Measurements from ENCODE around the gene DENND1A.
"Not testable (repeated sequence)": the region's sequence is repeated elsewhere in the genome, so short reads cannot be mapped to it uniquely, and the experiment has no call there.

DENND1A gene

DNA sequence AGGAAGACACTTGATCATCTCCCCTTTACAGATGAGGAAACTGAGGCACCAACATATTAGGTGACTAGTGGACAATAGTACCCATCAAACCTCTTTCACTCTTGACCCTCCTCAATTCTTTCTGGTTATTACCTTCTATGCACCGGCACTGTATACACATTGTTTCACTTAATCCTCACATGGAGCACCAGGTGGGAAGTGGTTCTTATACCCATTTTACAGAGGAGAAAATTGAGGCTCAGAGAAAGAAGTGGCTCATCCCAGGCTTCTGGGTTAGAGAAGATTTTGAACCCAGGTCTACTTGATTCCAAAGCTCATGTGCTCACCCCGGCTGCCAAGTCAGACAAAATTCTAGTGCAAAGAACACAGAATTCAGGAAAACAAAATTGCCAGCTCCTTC lies 17.4 kb upstream of the DENND1A start:
- DNase-seq (ENCODE audit: low read depth) = no peak
- TF ChIP-seq, protein P1, sequence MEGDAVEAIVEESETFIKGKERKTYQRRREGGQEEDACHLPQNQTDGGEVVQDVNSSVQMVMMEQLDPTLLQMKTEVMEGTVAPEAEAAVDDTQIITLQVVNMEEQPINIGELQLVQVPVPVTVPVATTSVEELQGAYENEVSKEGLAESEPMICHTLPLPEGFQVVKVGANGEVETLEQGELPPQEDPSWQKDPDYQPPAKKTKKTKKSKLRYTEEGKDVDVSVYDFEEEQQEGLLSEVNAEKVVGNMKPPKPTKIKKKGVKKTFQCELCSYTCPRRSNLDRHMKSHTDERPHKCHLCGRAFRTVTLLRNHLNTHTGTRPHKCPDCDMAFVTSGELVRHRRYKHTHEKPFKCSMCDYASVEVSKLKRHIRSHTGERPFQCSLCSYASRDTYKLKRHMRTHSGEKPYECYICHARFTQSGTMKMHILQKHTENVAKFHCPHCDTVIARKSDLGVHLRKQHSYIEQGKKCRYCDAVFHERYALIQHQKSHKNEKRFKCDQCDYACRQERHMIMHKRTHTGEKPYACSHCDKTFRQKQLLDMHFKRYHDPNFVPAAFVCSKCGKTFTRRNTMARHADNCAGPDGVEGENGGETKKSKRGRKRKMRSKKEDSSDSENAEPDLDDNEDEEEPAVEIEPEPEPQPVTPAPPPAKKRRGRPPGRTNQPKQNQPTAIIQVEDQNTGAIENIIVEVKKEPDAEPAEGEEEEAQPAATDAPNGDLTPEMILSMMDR (conservative IDR thresholded peaks at IDR 0.05; ENCODE audit: control insufficient read depth, insufficient read depth, low read depth, low read length) = no peak
- no peak overlapping the region for H3K4me3 ChIP-seq (ENCODE audit: control insufficient read depth, low read depth, low read length)

DNA sequence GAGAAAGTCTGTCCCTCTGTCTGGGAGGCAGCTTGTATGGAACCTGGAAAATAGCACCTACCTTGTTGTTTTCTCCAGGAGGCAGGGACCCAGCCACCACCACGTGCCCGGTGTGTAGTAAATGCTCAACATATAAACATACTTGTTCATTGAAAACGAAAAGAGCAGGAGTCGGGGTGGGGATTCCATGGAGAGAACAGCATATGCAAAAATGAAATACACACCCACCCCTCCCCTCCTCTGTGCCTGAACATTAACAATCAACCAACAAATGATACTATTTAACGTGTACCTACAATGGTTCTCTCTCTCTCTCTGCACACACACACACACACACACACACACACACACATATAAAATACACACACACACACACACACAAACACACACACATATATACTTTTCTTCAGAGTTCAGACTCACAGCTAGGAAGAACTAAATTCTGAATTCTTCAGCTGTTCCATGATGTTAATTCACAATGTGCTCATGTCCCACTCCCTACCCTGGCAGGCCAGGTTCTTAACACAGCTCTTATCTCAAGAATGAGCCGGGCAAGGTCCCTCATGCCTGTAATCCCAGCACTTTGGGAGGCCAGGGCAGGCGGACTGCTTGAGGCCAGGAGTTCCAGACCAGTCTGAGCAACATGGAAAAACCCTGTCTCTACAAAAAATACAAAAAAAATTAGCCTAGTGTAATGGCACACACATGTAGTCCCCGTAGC lies 16.3 kb upstream of the DENND1A start:
- DNase-seq (ENCODE audit: low read depth) = no peak
- TF ChIP-seq, protein P1 (conservative IDR thresholded peaks at IDR 0.05; ENCODE audit: control insufficient read depth, insufficient read depth, low read depth, low read length) = no peak
- no peak overlapping the region for H3K4me3 ChIP-seq (ENCODE audit: control insufficient read depth, low read depth, low read length)

GRCh38 chr9:123945532-123945931 lies 15.6 kb upstream of the DENND1A start:
- DNase-seq (ENCODE audit: low read depth) = peak; percentile 31
- TF ChIP-seq, protein P1 (conservative IDR thresholded peaks at IDR 0.05; ENCODE audit: control insufficient read depth, insufficient read depth, low read depth, low read length) = no peak
- H3K4me3 ChIP-seq (ENCODE audit: control insufficient read depth, low read depth, low read length) = no peak overlapping the region

DNA sequence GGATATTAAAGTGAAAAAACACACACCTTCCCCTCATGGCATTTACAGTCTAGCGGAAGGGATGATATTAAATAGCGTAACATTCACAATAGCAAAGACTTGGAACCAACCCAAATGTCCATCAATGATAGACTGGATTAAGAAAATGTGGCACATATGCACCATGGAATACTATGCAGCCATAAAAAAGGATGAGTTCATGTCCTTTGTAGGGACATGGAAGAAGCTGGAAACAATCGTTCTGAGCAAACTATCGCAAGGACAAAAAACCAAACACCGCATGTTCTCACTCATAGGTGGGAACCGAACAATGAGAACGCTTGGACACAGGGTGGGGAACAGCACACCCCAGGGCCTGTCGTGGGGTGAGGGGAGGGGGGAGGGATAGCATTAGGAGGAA lies 14.5 kb upstream of the DENND1A start:
- not testable (repeated sequence) for DNase-seq (ENCODE audit: low read depth); H3K4me3 ChIP-seq (ENCODE audit: control insufficient read depth, low read depth, low read length)

- H3K4me3 ChIP-seq (ENCODE audit: control insufficient read depth, low read depth, low read length) = no peak overlapping the region
- TF ChIP-seq, protein P1 (conservative IDR thresholded peaks at IDR 0.05; ENCODE audit: control insufficient read depth, insufficient read depth, low read depth, low read length) = no peak
- DNase-seq (ENCODE audit: low read depth) = no peak
These were observed 13.7 kb upstream of the DENND1A start for GRCh38 chr9:123943671-123944070.

DNA sequence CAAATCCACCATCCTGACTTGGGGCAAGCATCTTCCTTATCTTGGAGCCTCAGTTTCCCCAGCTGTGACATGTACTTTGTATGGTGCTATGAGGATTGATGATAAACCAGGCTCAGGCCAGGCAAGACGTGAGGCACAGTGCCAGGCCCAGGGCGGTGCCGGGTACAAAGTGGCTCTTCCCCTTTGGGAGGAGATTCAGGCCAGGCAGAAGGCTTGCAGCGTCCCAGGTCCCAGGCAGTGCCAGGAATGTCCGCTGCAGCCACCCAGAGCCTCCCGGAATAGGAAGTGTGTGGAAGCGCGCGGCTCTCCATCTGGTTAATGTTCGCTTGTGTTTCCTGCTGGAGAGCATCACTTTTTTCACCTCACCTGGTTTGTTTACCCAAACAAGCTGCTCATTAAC lies 12.6 kb upstream of the DENND1A start:
- H3K4me3 ChIP-seq (ENCODE audit: control insufficient read depth, low read depth, low read length) = no peak overlapping the region
- DNase-seq (ENCODE audit: low read depth) = no peak
- TF ChIP-seq, protein P1 (conservative IDR thresholded peaks at IDR 0.05; ENCODE audit: control insufficient read depth, insufficient read depth, low read depth, low read length) = no peak

DNA sequence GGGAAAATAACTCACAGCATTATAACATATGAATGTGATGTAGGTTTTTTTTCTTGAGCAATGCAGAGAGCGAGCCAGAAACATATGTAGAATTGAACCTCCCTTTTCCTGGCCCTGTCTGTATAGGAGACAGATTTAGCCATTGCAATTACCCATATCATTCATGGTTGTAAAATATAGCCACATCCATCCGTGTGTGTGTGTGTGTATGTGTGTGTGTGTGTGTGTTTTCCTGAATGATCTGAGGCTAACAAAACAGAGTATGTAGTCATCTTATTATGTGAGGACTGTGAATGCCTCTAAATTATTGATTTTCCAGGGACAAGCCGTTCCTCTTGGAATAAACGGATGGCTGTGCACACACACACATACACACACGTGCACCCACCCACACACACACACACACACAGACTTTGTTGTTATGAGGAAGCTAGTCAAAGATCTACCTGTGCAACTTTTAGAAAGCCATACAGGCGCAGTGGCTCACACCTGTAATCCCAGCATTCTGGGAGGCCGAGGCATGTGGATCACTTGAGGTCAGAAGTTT lies 11.7 kb upstream of the DENND1A start:
- no peak for DNase-seq (ENCODE audit: low read depth)
- TF ChIP-seq, protein P1 (conservative IDR thresholded peaks at IDR 0.05; ENCODE audit: control insufficient read depth, insufficient read depth, low read depth, low read length) = no peak
- H3K4me3 ChIP-seq (ENCODE audit: control insufficient read depth, low read depth, low read length) = no peak overlapping the region
